ENCODE data around the gene SLC16A10. TPM values are rescaled to one million over a fixed set of nuclear protein-coding genes. Genes with fewer than 3 reads are reported as not detected.
"Not testable (repeated sequence)": the region's sequence is repeated elsewhere in the genome, so short reads cannot be mapped to it uniquely, and the experiment has no call there.

SLC16A10 gene
- polyA plus RNA-seq, 1 donor (not counting 4 experiments of a cell fraction or from before 2014, with no cell fraction given) = not detected

- Histone ChIP-seq H3K4me3 (ENCODE audit: control insufficient read depth in 2 of 3, extremely low read depth in 1 of 3, insufficient read depth in 2 of 3, low read depth in 1 of 3, low read length in 3 of 3) (no peak overlapping the region), H3K27ac (ENCODE audit: control insufficient read depth, insufficient read depth, low read length) (no peak overlapping the region), H3K27me3 (ENCODE audit: control insufficient read depth, extremely low read depth, insufficient read depth, low read length) (no peaks in the 10 kb centered on the region), H2AFZ (ENCODE audit: control insufficient read depth, low read length) (no peak overlapping the region), H3K9me1 (ENCODE audit: control insufficient read depth, extremely low read depth, insufficient read depth, low read length) (no peaks in the 10 kb centered on the region), H3K9me3 (ENCODE audit: control insufficient read depth, low read depth, low read length) (no peaks in the 10 kb centered on the region), H3K36me3 (ENCODE audit: control insufficient read depth in 2 of 2, extremely low read depth in 1 of 2, insufficient read depth in 2 of 2, low read length in 2 of 2) (no peaks in the 10 kb centered on the region), H4K20me1 (ENCODE audit: control insufficient read depth, extremely low read depth, insufficient read depth, low read length) (no peaks in the 10 kb centered on the region), H3K79me2 (ENCODE audit: control insufficient read depth, insufficient read depth, low read length) (no peaks in the 10 kb centered on the region), H3K9ac (ENCODE audit: control insufficient read depth, extremely low read depth, insufficient read depth, low read length) (no peak overlapping the region), H3K4me1 (ENCODE audit: control insufficient read depth, extremely low read depth, insufficient read depth, low read length) (no peaks in the 10 kb centered on the region), H3K4me2 (ENCODE audit: control insufficient read depth, extremely low read depth, insufficient read depth, low read depth, low read length) (no peak overlapping the region)
- no peak for FAIRE-seq
- dilution Hi-C loops (cut with MboI; ENCODE audit: extremely low pct_ligation_motif_present, low sequenced_read_pairs) = loop anchor here (25.0 kb wide), 1 partner anchor 164 kb away; no protein-coding TSS in a partner anchor
- TF ChIP-seq EZH2 (IDR thresholded peaks at IDR 0.05; ENCODE audit: low read length) (no peak), CTCF (optimal IDR thresholded peaks at IDR 0.05 in 1 of 3, IDR thresholded peaks at IDR 0.05 in 1 of 3, conservative IDR thresholded peaks at IDR 0.05 in 1 of 3; ENCODE audit: extremely low read depth in 1 of 3, insufficient read depth in 2 of 3, low read length in 3 of 3) (no peak)
- DNase-seq (ENCODE audit: low read depth, low spot score) = no peak
These were observed 113.9 kb downstream of the SLC16A10 start for GRCh38 chr6:111201244-111201554.

GRCh38 chr6:111201764-111202163, 114.5 kb downstream of the SLC16A10 start:
- Histone ChIP-seq H3K79me2 (ENCODE audit: control insufficient read depth, insufficient read depth, low read length) (no peaks in the 10 kb centered on the region), H4K20me1 (ENCODE audit: control insufficient read depth, extremely low read depth, insufficient read depth, low read length) (no peaks in the 10 kb centered on the region), H3K36me3 (ENCODE audit: control insufficient read depth in 2 of 2, extremely low read depth in 1 of 2, insufficient read depth in 2 of 2, low read length in 2 of 2) (no peaks in the 10 kb centered on the region), H3K4me1 (ENCODE audit: control insufficient read depth, extremely low read depth, insufficient read depth, low read length) (no peaks in the 10 kb centered on the region), H3K27ac (ENCODE audit: control insufficient read depth, insufficient read depth, low read length) (no peak overlapping the region), H3K4me3 (ENCODE audit: control insufficient read depth in 2 of 3, extremely low read depth in 1 of 3, insufficient read depth in 2 of 3, low read depth in 1 of 3, low read length in 3 of 3) (no peak overlapping the region), H3K9me3 (ENCODE audit: control insufficient read depth, low read depth, low read length) (no peaks in the 10 kb centered on the region), H3K4me2 (ENCODE audit: control insufficient read depth, extremely low read depth, insufficient read depth, low read depth, low read length) (no peak overlapping the region), H2AFZ (ENCODE audit: control insufficient read depth, low read length) (no peak overlapping the region), H3K9ac (ENCODE audit: control insufficient read depth, extremely low read depth, insufficient read depth, low read length) (no peak overlapping the region), H3K27me3 (ENCODE audit: control insufficient read depth, extremely low read depth, insufficient read depth, low read length) (no peaks in the 10 kb centered on the region), H3K9me1 (ENCODE audit: control insufficient read depth, extremely low read depth, insufficient read depth, low read length) (no peaks in the 10 kb centered on the region)
- no peak for TF ChIP-seq EZH2 (IDR thresholded peaks at IDR 0.05; ENCODE audit: low read length)
- TF ChIP-seq CTCF (optimal IDR thresholded peaks at IDR 0.05 in 1 of 3, IDR thresholded peaks at IDR 0.05 in 1 of 3, conservative IDR thresholded peaks at IDR 0.05 in 1 of 3; ENCODE audit: extremely low read depth in 1 of 3, insufficient read depth in 2 of 3, low read length in 3 of 3) = no peak
- FAIRE-seq (no peak), DNase-seq (ENCODE audit: low read depth, low spot score) (no peak)
- dilution Hi-C loops (cut with MboI; ENCODE audit: extremely low pct_ligation_motif_present, low sequenced_read_pairs) = loop anchor here (25.0 kb wide), 1 partner anchor 164 kb away; no protein-coding TSS in a partner anchor

- H3K4me2 ChIP-seq (ENCODE audit: control insufficient read depth, extremely low read depth, insufficient read depth, low read depth, low read length); H3K4me1 ChIP-seq (ENCODE audit: control insufficient read depth, extremely low read depth, insufficient read depth, low read length); DNase-seq (ENCODE audit: low read depth, low spot score); H2AFZ ChIP-seq (ENCODE audit: control insufficient read depth, low read length); H3K9me3 ChIP-seq (ENCODE audit: control insufficient read depth, low read depth, low read length); H3K9me1 ChIP-seq (ENCODE audit: control insufficient read depth, extremely low read depth, insufficient read depth, low read length); H3K36me3 ChIP-seq (ENCODE audit: control insufficient read depth in 2 of 2, extremely low read depth in 1 of 2, insufficient read depth in 2 of 2, low read length in 2 of 2); H3K27me3 ChIP-seq (ENCODE audit: control insufficient read depth, extremely low read depth, insufficient read depth, low read length); FAIRE-seq; H3K27ac ChIP-seq (ENCODE audit: control insufficient read depth, insufficient read depth, low read length); H3K79me2 ChIP-seq (ENCODE audit: control insufficient read depth, insufficient read depth, low read length); H4K20me1 ChIP-seq (ENCODE audit: control insufficient read depth, extremely low read depth, insufficient read depth, low read length); H3K9ac ChIP-seq (ENCODE audit: control insufficient read depth, extremely low read depth, insufficient read depth, low read length); H3K4me3 ChIP-seq (ENCODE audit: control insufficient read depth in 2 of 3, extremely low read depth in 1 of 3, insufficient read depth in 2 of 3, low read depth in 1 of 3, low read length in 3 of 3): not testable (repeated sequence)
- dilution Hi-C loops (cut with MboI; ENCODE audit: extremely low pct_ligation_motif_present, low sequenced_read_pairs) = loop anchor here (25.0 kb wide), 1 partner anchor 166 kb away; no protein-coding TSS in a partner anchor
These were observed 116.2 kb downstream of the SLC16A10 start for GRCh38 chr6:111203539-111203938.
